LNCaP clone FGC (cell line): Measurements from ENCODE around the gene SLC39A2.

Experiments used
- DNase-seq: peaks from one replicate; pipeline ENCODE4 v3.0.0-alpha.2; 2011; ENCODE audit warnings: low read depth
- H3K4me3 ChIP-seq: 2 replicates; pipeline ENCODE4 v1.5.1; 2011; ENCODE audit warnings: mild to moderate bottlenecking, low read depth, low read length, control low read depth
- CTCF ChIP-seq: IDR thresholded peaks from 2 replicates; pipeline ENCODE4 v1.5.1; 2012; ENCODE audit warnings: mild to moderate bottlenecking; ENCODE audit not compliant: control insufficient read depth, insufficient read depth; ENCODE audit errors: extremely low read depth

Gene SLC39A2

GRCh38 chr14:21048638-21049037 is 49.5 kb downstream of the SLC39A2 start:
- no peak for DNase-seq
- no peak for TF ChIP-seq CTCF
- H3K4me3 ChIP-seq = no peak overlapping the region

GRCh38 chr14:21049271-21049673 is 50.2 kb downstream of the SLC39A2 start:
- no peak overlapping the region for H3K4me3 ChIP-seq
- TF ChIP-seq CTCF = no peak

GRCh38 chr14:21050597-21050996 is 51.5 kb downstream of the SLC39A2 start:
- H3K4me3 ChIP-seq = no peak overlapping the region
- DNase-seq = no peak
- TF ChIP-seq CTCF = no peak

More at GRCh38 chr14:21049271-21049673, 50.2 kb downstream of the SLC39A2 start:
- no peak for DNase-seq
